Lower leg skin (tissue), 4 donors: ENCODE measurements around the gene VAMP4. TPM values are rescaled to one million over a fixed set of nuclear protein-coding genes. Genes with fewer than 3 reads are reported as not detected.

Experiments
- DNase-seq, 2 donors: peaks; one replicate each; pipeline ENCODE4 v3.0.0-alpha.2; 2019; ENCODE audit warnings: low spot score in 2 of 2
- H3K4me3 ChIP-seq: fragments of 200-600 bp; sonication (generic); 2 replicates; pipeline ENCODE4 v1.5.1; 2017; ENCODE audit warnings: mild to moderate bottlenecking, low read depth; ENCODE audit not compliant: poor library complexity, severe bottlenecking
- CTCF ChIP-seq, 3 donors: fragments of 450-650 bp; IDR thresholded peaks; one replicate each; pipeline ENCODE4 v1.5.1; 2016; ENCODE audit warnings: antibody characterized with exemption in 3 of 3, mild to moderate bottlenecking in 3 of 3, moderate library complexity in 2 of 3
- POLR2A ChIP-seq, 2 donors: fragments of 450-650 bp; IDR thresholded peaks; one replicate each; pipeline ENCODE4 v1.6.1; 2016 to 2017; ENCODE audit warnings: antibody characterized with exemption in 2 of 2, mild to moderate bottlenecking in 1 of 2, moderate library complexity in 1 of 2
- WGBS, 2 donors: methylation state at CpG; one replicate each; pipeline ENCODE4 v1.1.5; 2018; 5-methylcytosine and 5-hydroxymethylcytosine counted together
- intact Hi-C: fragments of 100-400 bp; cut with DNase I; formaldehyde crosslinking; loops from one replicate; pipeline ENCODE4 v1.15.0; 2023; ENCODE audit warnings: low total_unique reads
- total RNA-seq, 4 donors: library from RNA; depleted of rRNA; stranded (reverse); fragments of >200 nt; gene quantifications; one replicate each; pipeline ENCODE4 v1.1.0, GENCODE V29; 2016

VAMP4 gene
- total RNA-seq, 4 donors from 2014 or later, result 9.9 to 12.0 (median 11.4) TPM

GRCh38 chr1:171718848-171719247 lies 23.0 kb downstream of the VAMP4 start:
- intact Hi-C loops, result no loop called here
- DNase-seq, result no peak
- no peak overlapping the region for H3K4me3 ChIP-seq
- no peak for TF ChIP-seq CTCF (IDR thresholded peaks at IDR 0.05)
- TF ChIP-seq POLR2A (IDR thresholded peaks at IDR 0.05), result no peak
- WGBS, 2 donors, result 90 to 91% methylated on average over 1 of the region's 1 CpG

GRCh38 chr1:171718216-171718615 lies 23.6 kb downstream of the VAMP4 start:
- DNase-seq, result no peak
- TF ChIP-seq CTCF (IDR thresholded peaks at IDR 0.05) (no peak), POLR2A (IDR thresholded peaks at IDR 0.05) (no peak)
- H3K4me3 ChIP-seq, result no peak overlapping the region
- intact Hi-C loops, result no loop called here
- WGBS, 2 donors, result 90 to 94% methylated on average over 1 of the region's 1 CpG

- no peak overlapping the region for H3K4me3 ChIP-seq
- DNase-seq, result no peak
- no peak for TF ChIP-seq CTCF (IDR thresholded peaks at IDR 0.05)
- TF ChIP-seq POLR2A (IDR thresholded peaks at IDR 0.05), result no peak
- intact Hi-C loops, result no loop called here
- WGBS, 2 donors, result 89% methylated on average over 2 of the region's 2 CpGs
These were observed 24.7 kb downstream of the VAMP4 start for GRCh38 chr1:171717062-171717718.

- intact Hi-C loops, result no loop called here
- no peak overlapping the region for H3K4me3 ChIP-seq
- no peak for DNase-seq
- 55 to 57% methylated on average over 3 of the region's 3 CpGs for whole genome bisulfite sequencing, 2 donors
- TF ChIP-seq CTCF (IDR thresholded peaks at IDR 0.05) (no peak), POLR2A (IDR thresholded peaks at IDR 0.05) (no peak)
These were observed 25.2 kb downstream of the VAMP4 start for GRCh38 chr1:171716616-171717015.

- no peak overlapping the region for H3K4me3 ChIP-seq
- no peak for DNase-seq
- no peak for TF ChIP-seq POLR2A (IDR thresholded peaks at IDR 0.05)
- TF ChIP-seq CTCF (IDR thresholded peaks at IDR 0.05), result no peak
- 54 to 66% methylated on average over 3 of the region's 3 CpGs for WGBS, 2 donors
- intact Hi-C loops, result no loop called here
These were observed 26.0 kb downstream of the VAMP4 start for GRCh38 chr1:171715813-171716251.

GRCh38 chr1:171712341-171712740 lies 29.5 kb downstream of the VAMP4 start:
- 91 to 100% methylated on average over 1 of the region's 1 CpG for WGBS, 2 donors
- DNase-seq, result no peak

More at GRCh38 chr1:171712341-171712740, 29.5 kb downstream of the VAMP4 start:
- TF ChIP-seq POLR2A (IDR thresholded peaks at IDR 0.05), result no peak
- H3K4me3 ChIP-seq, result no peak overlapping the region
- intact Hi-C loops, result no loop called here
